Left lung (tissue), 10 donors: ENCODE measurements around the gene POLA1. TPM values are rescaled to one million over a fixed set of nuclear protein-coding genes. Genes with fewer than 3 reads are reported as not detected.

Experiments
- ATAC-seq: fragments of 200-7000 bp; cut with Tn5 transposase; one replicate; pipeline ENCODE4 v1.9.1; 2020; ENCODE audit warnings: moderate library complexity
- DNase-seq, 4 donors: peaks; one replicate each; pipeline ENCODE4 v3.0.0-alpha.2; 2013 to 2020
- H3K27ac ChIP-seq, 2 donors: fragments of 200-600 bp; sonication (generic) in 1 of 2; one replicate each; pipeline versions ENCODE4 v1.5.0 to v1.8.0; 2020 to 2021
- H3K27me3 ChIP-seq, 2 donors: fragments of 200-600 bp; sonication (generic) in 1 of 2; one replicate each; pipeline versions ENCODE4 v1.5.0 to v1.8.0; 2020 to 2021
- H3K36me3 ChIP-seq, 2 donors: fragments of 200-600 bp; sonication (generic) in 1 of 2; one replicate each; pipeline versions ENCODE4 v1.5.0 to v1.8.0; 2020 to 2021
- H3K4me1 ChIP-seq, 2 donors: fragments of 200-600 bp; one replicate each; pipeline ENCODE4 v1.8.0; 2021
- H3K4me3 ChIP-seq, 2 donors: fragments of 200-600 bp; sonication (generic) in 1 of 2; one replicate each; pipeline versions ENCODE4 v1.5.0 to v1.8.0; 2020 to 2021; ENCODE audit warnings: mild to moderate bottlenecking in 1 of 2
- H3K9me3 ChIP-seq, 2 donors: fragments of 200-600 bp; sonication (generic) in 1 of 2; one replicate each; pipeline versions ENCODE4 v1.5.0 to v1.8.0; 2020 to 2021
- intact Hi-C, 2 donors: fragments of 100-400 bp; cut with DNase I; formaldehyde crosslinking; loops; one replicate each; pipeline versions ENCODE4 v1.11.2 to v1.14.2; 2022
- polyA plus RNA-seq, 6 donors: library from polyadenylated mRNA; unstranded; fragments of 120-200 nt; gene quantifications; one replicate each; pipeline ENCODE4 v1.2.1, GENCODE V29; 2013; ENCODE audit not compliant: insufficient read length in 6 of 6
- total RNA-seq, 2 donors: library from RNA; stranded (reverse); fragmentation: NEBNext Ultra II Directional; extraction: Animal tissue kit (Norgen Biotek cat#: 25700); gene quantifications; one replicate each; pipeline ENCODE4 v1.2.1, GENCODE V29; 2021
- TF ChIP-seq, protein P1 (sequence below), 2 donors: fragments of 200-600 bp; sonication (generic) in 1 of 2; IDR thresholded peaks; one replicate each; pipeline versions ENCODE4 v1.5.0 to v1.8.0; 2021; ENCODE audit warnings: antibody characterized with exemption in 2 of 2
- donor health status: DM: no; HTN: yes; CAD: no.
- donor health status: DM: no; HTN: no; CAD: no.

Gene POLA1
- total and polyA plus RNA-seq, 8 donors, result 11.0 to 19.6 (median 15.8) TPM

- intact Hi-C loops, result no loop called here
- no peak for ATAC-seq
Measured at GRCh38 chrX:24720036-24720435, 26.3 kb downstream of the POLA1 start.

GRCh38 chrX:24728530-24728929 lies 34.8 kb downstream of the POLA1 start:
- DNase-seq (no peak), ATAC-seq (no peak)
- TF ChIP-seq, protein P1, sequence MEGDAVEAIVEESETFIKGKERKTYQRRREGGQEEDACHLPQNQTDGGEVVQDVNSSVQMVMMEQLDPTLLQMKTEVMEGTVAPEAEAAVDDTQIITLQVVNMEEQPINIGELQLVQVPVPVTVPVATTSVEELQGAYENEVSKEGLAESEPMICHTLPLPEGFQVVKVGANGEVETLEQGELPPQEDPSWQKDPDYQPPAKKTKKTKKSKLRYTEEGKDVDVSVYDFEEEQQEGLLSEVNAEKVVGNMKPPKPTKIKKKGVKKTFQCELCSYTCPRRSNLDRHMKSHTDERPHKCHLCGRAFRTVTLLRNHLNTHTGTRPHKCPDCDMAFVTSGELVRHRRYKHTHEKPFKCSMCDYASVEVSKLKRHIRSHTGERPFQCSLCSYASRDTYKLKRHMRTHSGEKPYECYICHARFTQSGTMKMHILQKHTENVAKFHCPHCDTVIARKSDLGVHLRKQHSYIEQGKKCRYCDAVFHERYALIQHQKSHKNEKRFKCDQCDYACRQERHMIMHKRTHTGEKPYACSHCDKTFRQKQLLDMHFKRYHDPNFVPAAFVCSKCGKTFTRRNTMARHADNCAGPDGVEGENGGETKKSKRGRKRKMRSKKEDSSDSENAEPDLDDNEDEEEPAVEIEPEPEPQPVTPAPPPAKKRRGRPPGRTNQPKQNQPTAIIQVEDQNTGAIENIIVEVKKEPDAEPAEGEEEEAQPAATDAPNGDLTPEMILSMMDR (IDR thresholded peaks at IDR 0.05), result no peak
- intact Hi-C loops, result no loop called here
- Histone ChIP-seq H3K9me3 (no peaks in the 10 kb centered on the region), H3K4me3 (no peak overlapping the region), H3K27ac (no peak overlapping the region), H3K36me3 (peaks cover 0 to 2% of the 10 kb centered on the region in 2 donors), H3K4me1 (no peaks in the 10 kb centered on the region), H3K27me3 (no peaks in the 10 kb centered on the region)

More at GRCh38 chrX:24720036-24720435, 26.3 kb downstream of the POLA1 start:
- TF ChIP-seq, protein P1 (IDR thresholded peaks at IDR 0.05), result no peak
- H3K36me3 ChIP-seq, result peaks cover 0 to 31% of the 10 kb centered on the region in 2 donors
- DNase-seq, result no peak
- no peaks in the 10 kb centered on the region for H3K4me1 ChIP-seq
- no peak overlapping the region for H3K4me3 ChIP-seq
- H3K27me3 ChIP-seq, result no peaks in the 10 kb centered on the region
- H3K27ac ChIP-seq, result no peak overlapping the region
- no peaks in the 10 kb centered on the region for H3K9me3 ChIP-seq

- H3K9me3 ChIP-seq, result no peaks in the 10 kb centered on the region
- intact Hi-C loops, result no loop called here
- no peak for DNase-seq
- no peak overlapping the region for H3K4me3 ChIP-seq
- H3K4me1 ChIP-seq, result no peaks in the 10 kb centered on the region
- no peaks in the 10 kb centered on the region for H3K36me3 ChIP-seq
- no peak overlapping the region for H3K27ac ChIP-seq
- ATAC-seq, result no peak
- TF ChIP-seq, protein P1 (IDR thresholded peaks at IDR 0.05), result no peak
- peaks cover 0 to 7% of the 10 kb centered on the region in 2 donors for H3K27me3 ChIP-seq
Measured at GRCh38 chrX:24732766-24733500, 39.2 kb downstream of the POLA1 start.

DNA sequence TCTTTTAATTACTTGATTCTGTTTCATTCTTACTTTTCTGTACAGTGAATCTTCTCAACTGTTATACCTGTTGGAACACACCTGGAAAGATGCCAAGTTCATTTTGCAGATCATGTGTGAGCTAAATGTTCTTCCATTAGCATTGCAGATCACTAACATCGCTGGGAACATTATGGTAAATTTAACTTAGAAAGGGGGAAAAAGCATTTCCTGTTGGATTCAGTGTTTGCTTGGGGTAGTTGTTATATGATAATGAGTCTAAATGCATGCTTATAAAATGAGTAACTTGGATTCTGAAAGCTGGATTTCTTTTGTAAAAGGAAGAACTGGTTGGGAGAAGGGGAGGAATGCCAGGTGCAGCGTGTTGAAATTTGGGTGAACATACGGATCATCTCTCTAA lies 47.6 kb downstream of the POLA1 start:
- Histone ChIP-seq H3K27ac (no peak overlapping the region), H3K27me3 (peaks cover 0 to 7% of the 10 kb centered on the region in 2 donors), H3K9me3 (no peaks in the 10 kb centered on the region), H3K4me1 (no peaks in the 10 kb centered on the region), H3K36me3 (no peaks in the 10 kb centered on the region), H3K4me3 (no peak overlapping the region)
- DNase-seq, result no peak
- no peak for ATAC-seq
- intact Hi-C loops, result no loop called here
- TF ChIP-seq, protein P1 (IDR thresholded peaks at IDR 0.05), result no peak

- ATAC-seq, result no peak
- intact Hi-C loops, result no loop called here
- Histone ChIP-seq H3K4me1 (no peaks in the 10 kb centered on the region), H3K27me3 (no peaks in the 10 kb centered on the region), H3K27ac (no peak overlapping the region), H3K36me3 (peaks cover 0 to 4% of the 10 kb centered on the region in 2 donors), H3K9me3 (no peaks in the 10 kb centered on the region), H3K4me3 (no peak overlapping the region)
- no peak for DNase-seq
- TF ChIP-seq, protein P1 (IDR thresholded peaks at IDR 0.05), result no peak
Measured at GRCh38 chrX:24748196-24748595, 54.5 kb downstream of the POLA1 start.
